Measurements from ENCODE around the gene FOXL1.

The FOXL1 gene

DNA sequence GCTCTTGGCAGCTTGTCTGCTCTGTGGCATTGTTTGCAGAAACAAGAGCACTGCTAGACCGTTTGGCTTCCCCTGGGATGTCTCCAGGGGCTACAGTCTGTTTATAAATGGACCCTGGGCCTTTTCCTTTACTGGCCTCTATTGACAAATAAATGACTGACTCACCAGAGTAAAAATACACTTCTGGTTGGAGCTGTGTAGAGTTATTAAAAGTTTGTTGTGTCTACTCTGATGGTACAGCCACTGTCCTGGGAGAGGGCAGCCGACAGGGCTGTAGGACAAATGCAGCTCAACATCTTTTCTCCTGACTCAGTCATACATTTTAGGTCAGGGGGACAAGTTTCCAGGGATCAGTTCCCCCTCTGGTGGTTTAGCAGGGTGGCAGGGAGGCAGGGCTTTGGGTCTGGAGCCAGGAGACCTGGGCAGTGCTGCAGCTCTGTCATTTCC is 30.0 kb downstream of the FOXL1 start:
- no peak for DNase-seq

DNA sequence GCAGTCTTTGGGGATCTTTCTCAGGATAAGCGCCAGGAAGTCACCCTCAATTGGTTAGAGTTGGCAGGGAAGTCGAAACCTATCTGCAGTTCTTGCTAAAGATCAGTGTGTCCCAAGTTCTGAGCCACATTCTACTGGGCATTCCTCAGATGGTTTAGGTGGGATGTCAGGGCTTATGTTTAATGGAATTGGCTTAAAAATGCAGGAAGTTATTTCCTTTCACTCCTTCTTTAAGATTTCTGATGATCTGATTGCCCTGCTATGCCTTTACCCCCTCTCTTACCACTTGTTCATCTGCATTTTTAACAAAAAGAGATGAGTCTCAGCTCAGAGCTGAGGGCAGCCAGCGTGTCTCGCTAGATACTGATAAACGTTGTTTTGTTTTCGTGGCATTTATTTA is 30.8 kb downstream of the FOXL1 start:
- no peak for DNase-seq

DNA sequence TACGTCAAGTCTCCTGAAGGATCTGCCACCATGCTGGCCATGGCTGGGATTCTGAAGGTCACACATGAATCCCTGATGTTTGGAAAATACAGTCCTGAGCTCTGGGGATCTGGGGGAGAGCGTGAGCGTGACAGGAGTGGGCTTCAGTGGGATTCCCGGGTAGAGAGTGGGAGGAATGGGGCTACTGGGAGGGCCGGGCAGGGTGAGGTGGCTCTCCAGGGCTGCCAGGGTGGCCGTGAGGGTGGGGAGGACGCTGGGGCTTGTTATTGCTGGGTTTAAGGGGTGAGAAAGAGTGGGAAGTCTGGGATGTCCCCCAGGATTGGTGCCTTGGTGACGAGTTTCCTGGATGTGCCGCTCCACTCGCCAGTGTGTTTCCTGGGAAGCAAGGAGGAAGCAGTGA is 31.3 kb downstream of the FOXL1 start:
- DNase-seq = no peak

DNA sequence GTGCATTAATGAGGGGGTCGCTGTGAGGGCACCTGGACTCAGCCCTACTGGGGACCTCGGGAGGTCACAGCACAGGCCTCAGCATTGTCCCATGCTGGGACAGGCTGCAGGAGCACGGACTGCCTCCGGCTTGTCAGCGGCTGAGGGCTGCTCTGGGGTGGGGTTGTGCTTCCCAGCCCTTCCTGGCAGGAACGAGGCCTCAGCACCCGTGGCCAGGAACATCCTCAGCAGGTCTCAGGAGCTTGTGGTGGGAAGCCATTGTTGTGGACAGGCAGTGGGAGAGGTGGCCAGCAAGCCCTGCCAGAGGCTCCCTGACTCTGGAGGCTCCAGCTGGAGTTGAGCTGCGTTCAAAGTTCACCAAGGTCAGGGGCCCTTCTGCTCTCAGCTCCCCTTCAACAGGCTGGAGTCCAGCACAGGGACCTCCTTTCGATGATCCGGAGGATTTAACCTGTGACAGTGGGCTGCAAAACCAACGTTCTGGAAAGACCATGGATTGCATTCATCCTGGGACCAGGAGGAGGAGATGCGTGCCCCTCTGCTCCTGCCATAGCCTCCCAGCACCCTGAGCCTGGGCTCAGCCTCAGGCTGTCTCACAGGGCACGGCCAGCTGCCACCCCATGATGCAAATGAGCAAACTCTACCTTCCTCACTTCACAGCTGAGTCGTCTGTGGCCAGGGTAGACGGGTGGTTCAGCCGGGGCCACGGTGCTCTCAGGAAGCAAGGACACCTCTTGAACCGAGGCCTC is 32.6 kb downstream of the FOXL1 start:
- DNase-seq = peak in 1 of 2 experiments; percentile 34

DNA sequence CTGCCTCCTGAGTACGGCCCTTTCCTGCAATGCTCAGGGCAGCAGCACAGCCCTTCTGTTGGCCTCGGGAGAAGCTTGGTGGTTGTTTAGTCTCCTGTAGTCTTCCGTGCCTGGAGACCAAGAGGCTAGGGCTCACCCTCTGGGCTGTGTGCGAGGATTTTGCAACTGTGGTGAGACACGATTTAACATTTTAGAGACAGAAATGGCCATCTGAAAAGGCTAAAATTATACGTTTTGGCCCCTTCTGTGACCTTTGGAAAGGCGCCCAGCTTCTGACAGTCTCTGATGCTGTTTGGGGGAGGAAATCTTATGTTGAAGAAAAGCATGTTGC is 33.1 kb downstream of the FOXL1 start:
- DNase-seq = no peak

DNA sequence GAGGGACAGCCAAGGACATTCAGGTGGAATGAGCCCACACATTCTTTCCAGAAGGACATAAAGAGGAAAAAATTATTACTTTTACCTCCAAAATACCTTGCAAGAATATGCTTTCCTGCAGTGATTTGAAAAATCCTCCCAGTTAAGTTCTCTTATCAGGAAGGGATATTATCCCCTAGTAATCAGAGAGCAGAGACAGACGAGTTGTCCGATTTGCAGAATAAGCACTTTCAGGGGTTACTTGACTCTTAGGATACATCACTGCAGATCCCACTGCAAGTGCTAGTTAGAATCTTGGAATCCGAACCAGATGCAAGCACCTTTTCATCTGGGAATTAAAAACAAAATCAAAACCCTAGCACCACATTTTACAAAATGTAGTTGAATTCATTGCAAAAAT is 33.6 kb downstream of the FOXL1 start:
- no peak for DNase-seq

DNA sequence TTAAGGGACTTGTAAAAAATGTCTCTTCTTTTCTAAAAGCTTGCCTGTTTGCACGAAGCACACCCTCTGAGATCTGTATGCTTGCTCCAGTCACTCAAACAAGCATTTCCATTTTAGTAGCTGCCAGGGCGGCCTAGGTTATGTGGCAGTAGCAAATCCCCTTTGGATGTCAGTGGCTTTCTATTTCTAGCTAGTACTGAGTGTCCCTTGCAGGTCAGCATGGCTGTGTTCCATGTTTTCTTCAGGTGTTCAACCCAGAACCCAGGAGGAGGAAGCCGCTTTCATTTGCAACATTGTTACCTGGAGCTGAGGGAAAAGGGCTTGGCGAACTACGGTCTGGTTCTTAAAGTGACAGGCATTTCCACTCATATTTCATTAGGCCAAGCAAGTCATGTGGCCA is 36.4 kb downstream of the FOXL1 start:
- no peak for DNase-seq

DNA sequence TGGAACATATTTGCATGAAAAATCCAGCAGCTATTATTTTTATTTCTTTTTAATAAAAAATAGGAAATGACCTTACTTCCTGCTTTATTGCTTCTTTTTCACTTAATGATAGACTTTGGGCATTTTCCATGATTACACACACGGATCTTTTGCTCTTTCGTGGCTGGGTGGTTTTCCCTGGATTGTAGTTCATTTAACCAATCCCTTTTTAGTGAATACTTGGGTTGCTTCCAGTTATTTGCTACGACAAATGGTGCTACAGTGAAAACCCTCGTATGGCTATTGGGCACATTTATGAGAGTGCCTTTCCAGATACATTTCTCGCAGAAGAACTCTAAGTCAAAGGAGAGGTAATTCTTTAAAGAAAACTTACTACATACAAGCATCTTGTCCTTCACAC is 38.6 kb downstream of the FOXL1 start:
- DNase-seq = no peak

DNA sequence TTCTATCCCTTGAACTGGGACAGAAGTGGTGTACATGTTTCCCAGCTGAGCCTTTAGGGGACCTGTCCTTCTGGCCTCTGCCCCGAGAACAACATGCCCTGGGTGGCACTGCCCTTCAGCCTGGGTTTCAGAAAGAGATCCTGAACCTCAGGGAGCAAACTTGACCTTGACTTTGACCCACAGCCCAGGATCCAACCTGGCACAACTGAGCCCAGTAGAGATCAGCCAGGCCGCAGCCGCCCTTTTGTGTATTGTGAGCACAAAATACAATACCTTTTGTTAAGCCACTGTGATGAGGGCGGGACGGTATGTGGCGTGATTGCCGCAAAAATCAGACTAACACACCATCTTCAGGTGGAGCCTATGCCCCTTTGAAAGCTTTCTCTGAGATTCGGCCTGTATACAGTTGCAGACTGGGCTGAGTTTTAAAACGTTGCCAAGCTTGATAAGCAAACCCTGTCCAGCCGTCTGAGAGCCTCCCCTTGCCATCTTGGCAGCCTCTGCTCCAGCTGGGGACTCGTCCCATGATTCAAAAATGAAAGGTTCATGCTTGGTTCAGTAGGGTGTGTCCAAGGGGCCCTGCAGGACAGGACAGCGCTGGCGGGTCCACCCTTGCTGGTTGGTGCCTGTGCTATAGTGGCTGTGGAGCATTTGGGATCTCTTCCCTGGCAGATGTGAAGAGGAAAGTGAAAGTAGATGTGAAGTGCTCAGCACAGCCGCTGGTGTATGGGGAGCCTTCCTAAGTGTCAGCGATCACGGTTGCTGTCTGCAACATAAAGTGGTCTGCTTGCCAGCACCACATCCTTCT is 40.3 kb downstream of the FOXL1 start:
- DNase-seq = no peak

DNA sequence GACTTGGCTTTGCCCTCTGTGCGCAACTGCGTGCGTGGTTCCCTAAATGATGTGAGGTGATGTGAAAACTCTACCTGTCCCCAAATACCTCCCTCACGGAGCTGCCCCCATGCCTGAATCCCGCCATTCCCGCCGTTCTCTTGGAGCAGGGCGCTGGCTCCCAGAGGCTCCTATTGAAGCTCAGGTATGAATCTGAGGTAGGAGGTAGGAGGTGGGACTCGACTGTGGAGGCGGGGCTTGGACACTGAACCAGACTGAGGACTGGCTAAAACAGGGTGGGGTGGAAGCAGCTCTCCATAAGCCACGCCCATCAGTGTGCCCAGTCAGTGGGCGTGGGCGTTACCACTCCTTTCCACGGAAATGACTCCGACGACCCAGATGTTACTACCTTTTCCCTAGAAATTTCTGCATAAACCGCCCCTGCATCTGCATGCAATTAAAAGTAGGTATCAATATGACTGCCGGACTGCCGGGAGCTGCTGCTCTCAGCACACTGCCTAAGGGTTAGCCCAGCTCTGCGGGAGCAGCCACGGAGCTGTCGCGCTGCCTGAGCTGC is 41.0 kb downstream of the FOXL1 start:
- peak in 1 of 2 experiments; percentile 24 for DNase-seq

DNA sequence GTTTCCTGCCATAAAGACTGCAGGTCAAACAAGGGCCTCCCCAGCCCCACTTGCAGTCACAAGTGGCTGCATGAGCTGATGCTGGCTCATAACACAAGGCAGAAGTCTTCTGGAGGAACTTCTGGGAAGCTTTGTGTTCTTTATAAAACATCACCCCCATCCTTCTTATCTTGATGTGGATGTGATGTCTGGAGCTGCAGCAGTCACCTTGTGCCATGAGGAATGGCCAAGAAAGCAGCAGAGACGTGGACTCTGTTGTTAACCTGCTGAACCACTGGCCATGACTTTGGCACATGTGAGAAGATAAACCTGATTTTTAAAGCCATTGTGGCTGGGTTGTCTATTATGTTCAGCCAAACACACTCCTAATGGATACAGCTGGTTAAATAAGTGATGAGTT is 41.8 kb downstream of the FOXL1 start:
- no peak for DNase-seq

DNA sequence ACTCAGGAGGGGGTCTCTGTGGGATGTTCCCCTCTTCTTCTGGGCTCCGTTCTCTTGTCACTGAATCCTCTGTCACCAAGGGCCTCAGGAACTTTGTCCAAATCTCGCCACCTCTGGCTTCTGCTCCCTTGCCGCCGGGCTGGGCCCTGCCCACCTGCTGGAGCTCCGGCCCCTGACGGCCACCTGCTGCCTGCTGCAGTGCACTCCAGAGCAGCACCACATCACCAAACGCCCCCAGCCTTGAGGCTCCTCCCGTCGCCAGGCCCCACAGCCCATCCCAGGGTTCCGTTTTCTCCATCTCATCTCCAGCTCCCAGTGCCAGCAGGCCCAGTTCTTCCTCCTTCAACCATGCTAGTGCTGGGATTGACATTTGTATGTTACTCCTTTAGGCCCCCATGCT is 43.6 kb downstream of the FOXL1 start:
- DNase-seq = no peak

DNA sequence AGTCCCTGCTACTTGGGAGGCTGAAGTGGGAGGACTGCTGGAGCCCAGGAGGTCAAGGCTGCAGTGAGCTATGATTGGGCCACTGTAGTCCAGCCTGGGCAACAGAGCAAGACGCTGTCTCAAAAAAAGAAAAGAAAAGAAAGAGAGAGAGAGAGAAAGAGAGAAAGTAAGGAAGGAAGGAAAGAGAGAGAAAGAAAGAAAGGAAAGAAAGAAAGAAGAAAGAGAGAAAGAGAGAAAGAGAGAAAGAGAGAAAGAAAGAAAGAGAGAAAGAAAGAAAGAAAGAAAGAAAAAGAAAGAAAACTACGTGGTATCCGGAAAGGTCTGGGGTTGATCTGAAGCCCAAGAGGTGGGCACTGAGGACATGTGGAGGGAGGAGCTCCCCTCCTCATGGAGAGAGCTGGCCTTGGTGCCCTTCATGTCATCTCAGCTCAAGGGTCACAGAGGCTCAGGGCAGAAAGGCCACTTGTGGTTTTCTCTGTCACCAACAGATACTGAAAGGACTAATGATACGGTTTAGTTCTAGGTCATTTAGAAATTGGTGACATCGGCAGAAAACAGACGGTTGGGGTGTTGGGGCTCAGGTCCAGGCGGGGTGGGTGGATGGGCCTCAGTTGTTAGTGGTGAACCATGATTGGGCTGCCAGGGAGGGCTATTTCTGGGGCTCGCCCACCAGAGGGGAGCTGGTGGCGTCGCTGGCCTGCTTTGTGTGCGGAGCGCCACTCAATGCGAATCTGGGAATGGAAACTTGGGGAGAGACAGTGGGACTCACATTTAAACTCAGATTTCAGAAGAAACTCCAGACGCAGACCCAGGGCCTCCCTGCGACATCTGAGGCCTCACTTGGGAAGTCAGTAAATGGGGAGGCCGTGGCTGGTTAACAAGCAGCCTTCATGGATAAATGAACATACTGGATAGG is 44.6 kb downstream of the FOXL1 start:
- no peak for DNase-seq

DNA sequence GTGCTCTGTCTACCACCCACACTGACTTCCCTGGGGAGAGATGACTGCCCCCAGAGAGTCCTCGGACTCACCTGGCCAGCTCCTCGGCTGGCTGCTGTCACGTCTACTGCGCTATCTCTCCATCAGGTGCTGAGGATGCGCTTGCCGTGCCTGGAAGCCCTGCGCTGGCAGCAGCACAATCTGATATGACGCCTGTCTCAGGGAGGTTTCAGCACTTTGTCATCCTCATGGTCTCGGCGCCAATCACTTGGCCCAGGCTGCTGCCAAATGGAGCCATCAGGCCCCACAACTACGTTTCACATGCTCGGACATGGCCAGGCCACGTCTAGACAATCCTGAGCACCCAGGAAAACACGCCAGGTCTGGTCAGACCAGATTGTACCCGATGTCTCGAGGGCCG is 46.7 kb downstream of the FOXL1 start:
- no peak for DNase-seq

DNA sequence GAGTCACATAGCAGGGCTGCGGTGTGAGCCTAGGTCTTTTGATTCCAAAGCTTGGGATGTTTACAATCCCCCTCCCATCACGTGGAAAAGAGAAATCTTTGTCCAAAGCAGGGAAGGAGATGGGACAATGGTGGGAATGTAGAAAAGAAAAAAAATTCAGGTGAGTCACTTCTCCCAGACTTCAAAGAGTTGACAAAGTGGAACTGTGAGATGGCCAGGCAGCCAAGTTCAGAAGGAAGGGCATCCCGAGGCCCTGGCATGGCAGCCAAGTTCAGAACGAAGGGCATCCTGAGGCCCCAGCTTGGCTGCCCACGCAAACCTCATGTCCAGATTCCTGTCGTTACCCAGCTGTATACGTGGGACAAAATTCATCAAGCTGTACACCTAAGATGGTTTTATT is 47.5 kb downstream of the FOXL1 start:
- no peak for DNase-seq

DNA sequence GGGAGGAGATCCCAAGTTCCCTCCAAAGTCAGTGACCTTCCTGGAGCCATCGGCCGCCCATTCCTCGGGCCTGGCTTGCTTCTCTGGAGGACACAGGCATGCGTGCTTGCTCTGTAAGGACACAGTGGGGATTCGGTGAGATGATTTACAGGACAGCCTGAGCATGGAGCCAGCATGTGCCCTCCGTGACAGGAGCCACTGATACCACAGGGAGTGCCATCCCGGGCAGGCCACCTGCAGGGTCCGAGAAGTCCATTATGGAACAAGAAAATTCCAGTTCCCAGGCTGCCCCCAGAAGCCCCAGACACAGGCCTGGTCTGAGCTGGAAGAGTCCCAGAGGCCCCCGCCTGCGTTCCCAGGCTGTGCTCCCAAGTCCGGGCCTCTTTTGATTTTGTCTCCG is 47.9 kb downstream of the FOXL1 start:
- no peak for DNase-seq

DNA sequence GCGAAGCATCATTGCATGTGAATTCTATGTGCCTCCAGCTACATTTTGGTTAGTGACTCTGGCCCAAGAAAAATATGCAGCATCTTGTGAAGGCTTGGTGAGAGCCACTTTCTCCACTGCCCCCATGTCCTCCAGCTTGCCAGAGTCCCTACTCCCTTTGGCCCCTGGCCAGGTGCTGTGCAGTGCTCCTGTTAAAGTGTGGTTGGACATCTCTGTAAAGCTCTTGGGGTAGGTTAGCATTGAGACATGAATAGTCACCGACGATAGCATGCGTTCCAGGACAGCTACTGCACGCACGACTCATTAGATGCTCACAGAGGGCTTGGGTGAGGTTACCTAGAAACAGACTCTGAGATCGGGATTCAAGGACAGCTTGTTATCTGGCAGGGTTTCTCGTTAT is 48.6 kb downstream of the FOXL1 start:
- no peak for DNase-seq

DNA sequence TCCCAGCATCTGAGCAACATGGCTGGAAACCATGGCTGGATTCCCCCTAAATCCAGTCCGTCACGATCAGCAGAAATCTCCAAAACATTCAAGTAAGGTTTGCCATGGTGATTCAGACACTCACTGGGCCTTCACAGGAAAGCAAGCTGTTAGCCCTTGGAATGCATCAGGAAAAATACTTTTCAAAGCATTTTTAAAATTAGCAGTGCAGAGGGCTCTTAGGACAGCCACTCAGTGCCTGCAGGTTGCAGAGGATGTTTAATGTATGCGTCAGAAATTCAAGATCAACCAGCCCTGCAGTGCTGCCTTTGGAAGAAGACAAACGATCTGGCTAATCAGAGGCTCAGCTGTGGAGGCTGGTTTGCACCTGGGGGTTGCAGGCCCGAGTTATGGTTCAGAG is 50.3 kb downstream of the FOXL1 start:
- DNase-seq = no peak

DNA sequence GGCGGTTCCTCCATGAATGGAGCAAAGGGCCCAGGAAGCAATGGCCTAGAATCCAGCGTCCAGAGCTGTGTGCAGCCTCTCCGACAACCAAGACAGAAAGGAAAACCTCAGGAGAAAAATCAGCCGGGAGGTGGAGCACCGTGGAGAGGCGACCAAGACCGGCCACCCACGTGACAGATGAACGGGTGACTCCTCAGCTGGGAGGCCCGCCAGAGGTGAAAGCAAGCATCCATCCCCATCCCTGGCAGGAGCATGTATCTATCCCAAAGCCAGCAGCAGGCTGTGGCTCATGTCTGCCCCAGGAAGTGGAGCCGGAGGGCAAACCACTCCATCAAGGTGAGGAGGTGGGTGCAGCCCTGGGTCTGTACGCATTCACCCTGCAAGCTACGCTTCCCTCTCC is 52.1 kb downstream of the FOXL1 start:
- no peak for DNase-seq

DNA sequence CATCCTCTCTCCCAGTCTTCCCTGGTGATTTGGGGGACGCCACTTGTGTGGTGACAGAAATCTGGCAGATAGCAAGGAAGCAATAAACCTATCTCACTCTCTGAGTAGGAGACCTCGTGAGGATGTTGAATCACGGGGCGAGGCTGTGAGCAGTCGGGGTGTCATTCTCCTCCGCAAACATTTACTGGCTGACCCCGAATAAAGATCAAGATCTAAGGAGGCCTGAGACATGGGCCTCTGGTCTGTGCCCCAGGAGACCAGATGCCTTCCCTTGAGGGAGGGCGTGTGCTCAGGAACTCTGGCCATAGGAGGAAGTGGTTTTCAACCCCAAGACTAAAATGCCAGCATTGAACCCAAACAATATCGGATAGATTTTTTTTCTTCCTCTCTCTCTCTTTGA is 53.1 kb downstream of the FOXL1 start:
- no peak for DNase-seq
